Measurements from ENCODE around the gene GATD1. TPM values are rescaled to one million over a fixed set of nuclear protein-coding genes. Genes with fewer than 3 reads are reported as not detected.

The GATD1 gene
- total and polyA plus RNA-seq, 2 experiments from 2014 or later, result 39.3 to 51.0 TPM

DNA sequence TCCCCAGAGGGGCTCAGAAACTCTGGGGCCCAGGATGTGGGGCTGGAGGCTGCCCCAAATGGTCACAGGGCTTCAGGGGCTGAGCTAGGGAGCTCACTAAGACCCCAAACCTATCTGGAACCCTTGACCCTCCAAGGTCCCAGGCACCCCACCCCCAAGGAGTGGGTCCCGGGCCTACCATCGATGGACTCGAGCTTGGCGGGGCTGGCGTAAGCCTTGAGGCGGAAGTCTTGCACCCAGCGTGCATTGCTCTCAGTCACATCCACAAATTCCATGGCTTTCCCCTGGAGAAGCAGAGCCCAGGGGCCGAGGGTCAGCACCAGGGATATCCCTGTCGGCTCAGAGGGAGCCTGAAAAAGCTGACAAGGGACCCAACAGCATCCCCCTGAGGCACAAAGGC lies 3.5 kb downstream of the GATD1 start:
- no peaks in the 10 kb centered on the region for H3K9me3 Mint-ChIP-seq
- Histone ChIP-seq H3K27me3 (ENCODE audit: insufficient read depth) (no peaks in the 10 kb centered on the region), H2AFZ (no peak overlapping the region), H3K9me2 (ENCODE audit: insufficient read depth) (no peaks in the 10 kb centered on the region), H3F3A (replicated peaks; ENCODE audit: low read depth) (peaks cover 4% of the 10 kb centered on the region; the same call in 1 of the 2 replicates), H4K20me1 (replicated peaks; ENCODE audit: insufficient read depth) (peaks cover 24% of the 10 kb centered on the region), H3K4me3 (no peak overlapping the region), H3K79me2 (replicated peaks; ENCODE audit: insufficient read depth) (peaks cover 43% of the 10 kb centered on the region), H3K4me1 (ENCODE audit: insufficient read depth) (peaks cover 11% of the 10 kb centered on the region; the same call in 1 of the 2 replicates), H3K4me2 (no peak overlapping the region), H3K36me3 (ENCODE audit: insufficient read depth) (peaks cover 3% of the 10 kb centered on the region; the same call in 1 of the 2 replicates), H3K27ac (ENCODE audit: low read depth) (no peak overlapping the region; the same call in 1 of the 2 replicates)
- ATAC-seq (no peak), DNase-seq (ENCODE audit: low spot score) (no peak)
- TF ChIP-seq JUNB (IDR thresholded peaks at IDR 0.05; ENCODE audit: unreplicated experiment) (no peak), ZNF114 (CRISPR knock-in tag; IDR thresholded peaks at IDR 0.05) (no peak), STAT1 (IDR thresholded peaks at IDR 0.05; ENCODE audit: unreplicated experiment) (no peak), CREB1 (CRISPR knock-in tag; IDR thresholded peaks at IDR 0.05; ENCODE audit: low read depth) (no peak), ZNF331 (CRISPR knock-in tag; IDR thresholded peaks at IDR 0.05; ENCODE audit: low read depth) (no peak), EZH2 (IDR thresholded peaks at IDR 0.05; ENCODE audit: low read depth, unreplicated experiment) (no peak), EZH2phosphoT487 (IDR thresholded peaks at IDR 0.05; ENCODE audit: unreplicated experiment) (no peak), NANOG (IDR thresholded peaks at IDR 0.05; ENCODE audit: borderline replicate concordance) (no peak)
- TF ChIP-seq, protein P1, sequence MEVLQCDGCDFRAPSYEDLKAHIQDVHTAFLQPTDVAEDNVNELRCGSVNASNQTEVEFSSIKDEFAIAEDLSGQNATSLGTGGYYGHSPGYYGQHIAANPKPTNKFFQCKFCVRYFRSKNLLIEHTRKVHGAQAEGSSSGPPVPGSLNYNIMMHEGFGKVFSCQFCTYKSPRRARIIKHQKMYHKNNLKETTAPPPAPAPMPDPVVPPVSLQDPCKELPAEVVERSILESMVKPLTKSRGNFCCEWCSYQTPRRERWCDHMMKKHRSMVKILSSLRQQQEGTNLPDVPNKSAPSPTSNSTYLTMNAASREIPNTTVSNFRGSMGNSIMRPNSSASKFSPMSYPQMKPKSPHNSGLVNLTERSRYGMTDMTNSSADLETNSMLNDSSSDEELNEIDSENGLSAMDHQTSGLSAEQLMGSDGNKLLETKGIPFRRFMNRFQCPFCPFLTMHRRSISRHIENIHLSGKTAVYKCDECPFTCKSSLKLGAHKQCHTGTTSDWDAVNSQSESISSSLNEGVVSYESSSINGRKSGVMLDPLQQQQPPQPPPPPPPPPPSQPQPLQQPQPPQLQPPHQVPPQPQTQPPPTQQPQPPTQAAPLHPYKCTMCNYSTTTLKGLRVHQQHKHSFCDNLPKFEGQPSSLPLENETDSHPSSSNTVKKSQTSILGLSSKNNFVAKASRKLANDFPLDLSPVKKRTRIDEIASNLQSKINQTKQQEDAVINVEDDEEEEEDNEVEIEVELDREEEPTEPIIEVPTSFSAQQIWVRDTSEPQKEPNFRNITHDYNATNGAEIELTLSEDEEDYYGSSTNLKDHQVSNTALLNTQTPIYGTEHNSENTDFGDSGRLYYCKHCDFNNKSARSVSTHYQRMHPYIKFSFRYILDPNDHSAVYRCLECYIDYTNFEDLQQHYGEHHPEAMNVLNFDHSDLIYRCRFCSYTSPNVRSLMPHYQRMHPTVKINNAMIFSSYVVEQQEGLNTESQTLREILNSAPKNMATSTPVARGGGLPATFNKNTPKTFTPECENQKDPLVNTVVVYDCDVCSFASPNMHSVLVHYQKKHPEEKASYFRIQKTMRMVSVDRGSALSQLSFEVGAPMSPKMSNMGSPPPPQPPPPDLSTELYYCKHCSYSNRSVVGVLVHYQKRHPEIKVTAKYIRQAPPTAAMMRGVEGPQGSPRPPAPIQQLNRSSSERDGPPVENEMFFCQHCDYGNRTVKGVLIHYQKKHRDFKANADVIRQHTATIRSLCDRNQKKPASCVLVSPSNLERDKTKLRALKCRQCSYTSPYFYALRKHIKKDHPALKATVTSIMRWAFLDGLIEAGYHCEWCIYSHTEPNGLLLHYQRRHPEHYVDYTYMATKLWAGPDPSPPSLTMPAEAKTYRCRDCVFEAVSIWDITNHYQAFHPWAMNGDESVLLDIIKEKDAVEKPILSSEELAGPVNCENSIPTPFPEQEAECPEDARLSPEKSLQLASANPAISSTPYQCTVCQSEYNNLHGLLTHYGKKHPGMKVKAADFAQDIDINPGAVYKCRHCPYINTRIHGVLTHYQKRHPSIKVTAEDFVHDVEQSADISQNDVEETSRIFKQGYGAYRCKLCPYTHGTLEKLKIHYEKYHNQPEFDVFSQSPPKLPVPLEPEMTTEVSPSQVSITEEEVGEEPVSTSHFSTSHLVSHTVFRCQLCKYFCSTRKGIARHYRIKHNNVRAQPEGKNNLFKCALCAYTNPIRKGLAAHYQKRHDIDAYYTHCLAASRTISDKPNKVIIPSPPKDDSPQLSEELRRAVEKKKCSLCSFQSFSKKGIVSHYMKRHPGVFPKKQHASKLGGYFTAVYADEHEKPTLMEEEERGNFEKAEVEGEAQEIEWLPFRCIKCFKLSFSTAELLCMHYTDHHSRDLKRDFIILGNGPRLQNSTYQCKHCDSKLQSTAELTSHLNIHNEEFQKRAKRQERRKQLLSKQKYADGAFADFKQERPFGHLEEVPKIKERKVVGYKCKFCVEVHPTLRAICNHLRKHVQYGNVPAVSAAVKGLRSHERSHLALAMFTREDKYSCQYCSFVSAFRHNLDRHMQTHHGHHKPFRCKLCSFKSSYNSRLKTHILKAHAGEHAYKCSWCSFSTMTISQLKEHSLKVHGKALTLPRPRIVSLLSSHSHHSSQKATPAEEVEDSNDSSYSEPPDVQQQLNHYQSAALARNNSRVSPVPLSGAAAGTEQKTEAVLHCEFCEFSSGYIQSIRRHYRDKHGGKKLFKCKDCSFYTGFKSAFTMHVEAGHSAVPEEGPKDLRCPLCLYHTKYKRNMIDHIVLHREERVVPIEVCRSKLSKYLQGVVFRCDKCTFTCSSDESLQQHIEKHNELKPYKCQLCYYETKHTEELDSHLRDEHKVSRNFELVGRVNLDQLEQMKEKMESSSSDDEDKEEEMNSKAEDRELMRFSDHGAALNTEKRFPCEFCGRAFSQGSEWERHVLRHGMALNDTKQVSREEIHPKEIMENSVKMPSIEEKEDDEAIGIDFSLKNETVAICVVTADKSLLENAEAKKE (CRISPR knock-in tag; IDR thresholded peaks at IDR 0.05), result no peak
- TF ChIP-seq, protein P2, sequence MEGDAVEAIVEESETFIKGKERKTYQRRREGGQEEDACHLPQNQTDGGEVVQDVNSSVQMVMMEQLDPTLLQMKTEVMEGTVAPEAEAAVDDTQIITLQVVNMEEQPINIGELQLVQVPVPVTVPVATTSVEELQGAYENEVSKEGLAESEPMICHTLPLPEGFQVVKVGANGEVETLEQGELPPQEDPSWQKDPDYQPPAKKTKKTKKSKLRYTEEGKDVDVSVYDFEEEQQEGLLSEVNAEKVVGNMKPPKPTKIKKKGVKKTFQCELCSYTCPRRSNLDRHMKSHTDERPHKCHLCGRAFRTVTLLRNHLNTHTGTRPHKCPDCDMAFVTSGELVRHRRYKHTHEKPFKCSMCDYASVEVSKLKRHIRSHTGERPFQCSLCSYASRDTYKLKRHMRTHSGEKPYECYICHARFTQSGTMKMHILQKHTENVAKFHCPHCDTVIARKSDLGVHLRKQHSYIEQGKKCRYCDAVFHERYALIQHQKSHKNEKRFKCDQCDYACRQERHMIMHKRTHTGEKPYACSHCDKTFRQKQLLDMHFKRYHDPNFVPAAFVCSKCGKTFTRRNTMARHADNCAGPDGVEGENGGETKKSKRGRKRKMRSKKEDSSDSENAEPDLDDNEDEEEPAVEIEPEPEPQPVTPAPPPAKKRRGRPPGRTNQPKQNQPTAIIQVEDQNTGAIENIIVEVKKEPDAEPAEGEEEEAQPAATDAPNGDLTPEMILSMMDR (conservative IDR thresholded peaks at IDR 0.05; ENCODE audit: low read depth in 2 of 2), result no peak
- TF ChIP-seq, protein P3, sequence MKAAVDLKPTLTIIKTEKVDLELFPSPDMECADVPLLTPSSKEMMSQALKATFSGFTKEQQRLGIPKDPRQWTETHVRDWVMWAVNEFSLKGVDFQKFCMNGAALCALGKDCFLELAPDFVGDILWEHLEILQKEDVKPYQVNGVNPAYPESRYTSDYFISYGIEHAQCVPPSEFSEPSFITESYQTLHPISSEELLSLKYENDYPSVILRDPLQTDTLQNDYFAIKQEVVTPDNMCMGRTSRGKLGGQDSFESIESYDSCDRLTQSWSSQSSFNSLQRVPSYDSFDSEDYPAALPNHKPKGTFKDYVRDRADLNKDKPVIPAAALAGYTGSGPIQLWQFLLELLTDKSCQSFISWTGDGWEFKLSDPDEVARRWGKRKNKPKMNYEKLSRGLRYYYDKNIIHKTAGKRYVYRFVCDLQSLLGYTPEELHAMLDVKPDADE (IDR thresholded peaks at IDR 0.05), result no peak
- peaks cover 10% of the 10 kb centered on the region for H3K4me1 Mint-ChIP-seq
- peaks cover 14% of the 10 kb centered on the region for H3K27me3 Mint-ChIP-seq (ENCODE audit: insufficient read depth, low read depth, poor library complexity)
- H3K4me3 Mint-ChIP-seq, result no peak overlapping the region
- no peak overlapping the region for H3K27ac Mint-ChIP-seq
- H3K36me3 Mint-ChIP-seq (ENCODE audit: low read depth), result peaks cover 28% of the 10 kb centered on the region

Data from GM23338 (cell line).